Activated naive CD4-positive, alpha-beta T cell treated with anti-CD3 and anti-CD28 coated beads for 36 hours (primary cell): ENCODE measurements around the gene UBE2L6. TPM values are rescaled to one million over a fixed set of nuclear protein-coding genes. Genes with fewer than 3 reads are reported as not detected.

Experiments
- CTCF ChIA-PET: fragments of 350-600 bp; sonication (Branson Sonifier 250); formaldehyde crosslinking; loops from one replicate; lab custom pipeline; 2021; ENCODE audit warnings: antibody characterized with exemption; lab: Charles Lee
- DNase-seq: peaks from one replicate; pipeline ENCODE4 v3.0.0-alpha.2; 2020
- H3K27ac Mint-ChIP-seq: one replicate; pipeline ENCODE4 v1.8.0; 2021; ENCODE audit warnings: mild to moderate bottlenecking, mixed read lengths
- H3K27me3 Mint-ChIP-seq: one replicate; pipeline ENCODE4 v1.8.0; 2021; ENCODE audit warnings: low read depth, mixed read lengths
- H3K36me3 Mint-ChIP-seq: one replicate; pipeline ENCODE4 v1.8.0; 2021; ENCODE audit warnings: low read depth, mixed read lengths
- H3K4me1 Mint-ChIP-seq: one replicate; pipeline ENCODE4 v1.8.0; 2021; ENCODE audit warnings: low read depth, mixed read lengths
- H3K4me3 Mint-ChIP-seq: one replicate; pipeline ENCODE4 v1.8.0; 2021; ENCODE audit warnings: mild to moderate bottlenecking, moderate library complexity, mixed read lengths
- H3K9me3 Mint-ChIP-seq: one replicate; pipeline ENCODE4 v1.8.0; 2021; ENCODE audit warnings: mixed read lengths
- intact Hi-C: fragments of 100-400 bp; cut with micrococcal nuclease; formaldehyde crosslinking; loops from one replicate; pipeline ENCODE4 v1.15.1; 2023
- total RNA-seq, 2 experiments: library from RNA; stranded (reverse); gene quantifications; one replicate each; pipeline ENCODE4 v1.2.3, GENCODE V29; 2021

Gene UBE2L6
- total RNA-seq, 2 experiments from 2014 or later, result 187 to 194 TPM

- Mint-ChIP-seq H3K4me1 (peaks cover 4% of the 10 kb centered on the region), H3K36me3 (peaks cover 10% of the 10 kb centered on the region), H3K9me3 (no peaks in the 10 kb centered on the region), H3K27ac (no peak overlapping the region), H3K27me3 (no peaks in the 10 kb centered on the region), H3K4me3 (no peak overlapping the region)
- CTCF ChIA-PET, result interaction anchor here (0.7 to 5.0 kb wide), 3 partner anchors 13 to 252 kb away, joined by 3 to 45 read pairs (median 5); no protein-coding TSS in a partner anchor
- DNase-seq, result no peak
- intact Hi-C loops, result no loop called here
Observed at GRCh38 chr11:57506522-57506921, 61.0 kb downstream of the UBE2L6 start.

DNA sequence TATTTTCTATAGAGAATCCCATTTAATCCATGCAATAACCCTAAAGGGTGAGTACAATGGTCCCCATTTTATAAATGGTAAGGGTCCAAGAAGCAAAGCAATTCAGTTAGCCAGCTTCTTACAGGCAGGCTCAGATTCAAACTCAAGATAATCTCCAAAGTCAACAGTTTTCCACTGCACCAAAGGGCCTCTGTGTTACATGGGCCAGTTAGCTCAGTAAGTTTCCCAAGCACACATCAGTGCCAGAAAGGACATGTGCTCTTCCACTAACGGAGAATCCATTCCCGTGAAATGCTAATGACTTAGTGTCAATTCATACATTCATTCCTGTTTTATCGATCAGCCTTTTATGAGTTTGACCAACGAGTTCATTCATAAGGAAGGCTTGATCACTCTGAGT, 63.0 kb downstream of the UBE2L6 start:
- Mint-ChIP-seq H3K36me3 (peaks cover 18% of the 10 kb centered on the region), H3K4me3 (no peak overlapping the region), H3K27me3 (no peaks in the 10 kb centered on the region), H3K9me3 (no peaks in the 10 kb centered on the region), H3K4me1 (no peaks in the 10 kb centered on the region), H3K27ac (no peak overlapping the region)
- no peak for DNase-seq
- CTCF ChIA-PET, result interaction anchor here (1.0 to 5.0 kb wide), 3 partner anchors 11 to 22 kb away, joined by 5 to 45 read pairs (median 7); no protein-coding TSS in a partner anchor
- intact Hi-C loops, result no loop called here

DNA sequence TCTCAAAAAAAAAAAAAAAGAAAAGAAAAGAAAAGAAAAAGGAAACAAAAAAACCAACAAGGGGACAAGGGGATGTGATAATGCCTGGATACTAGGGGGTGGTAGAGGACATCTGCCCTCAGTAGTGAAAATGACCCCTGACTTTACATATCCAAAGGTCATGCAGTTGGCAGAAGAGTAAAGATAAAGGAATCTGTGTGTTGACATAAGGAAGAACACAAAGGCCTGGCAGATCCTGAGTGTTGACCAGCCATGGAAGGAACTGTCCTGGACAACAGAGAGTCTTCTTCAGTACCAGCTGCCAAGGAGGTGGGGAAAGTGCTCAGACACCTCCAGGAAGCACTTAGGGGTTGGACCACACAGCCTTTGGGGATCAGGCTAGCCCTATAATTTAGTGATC, 64.6 kb downstream of the UBE2L6 start:
- intact Hi-C loops, result no loop called here
- Mint-ChIP-seq H3K36me3 (peaks cover 26% of the 10 kb centered on the region), H3K4me3 (no peak overlapping the region), H3K9me3 (no peaks in the 10 kb centered on the region), H3K4me1 (no peaks in the 10 kb centered on the region), H3K27ac (no peak overlapping the region), H3K27me3 (no peaks in the 10 kb centered on the region)
- CTCF ChIA-PET, result interaction anchor here (0.8 to 2.5 kb wide), 8 partner anchors 9 to 138 kb away, joined by 3 to 30 read pairs (median 5); no protein-coding TSS in a partner anchor
- DNase-seq, result no peak

DNA sequence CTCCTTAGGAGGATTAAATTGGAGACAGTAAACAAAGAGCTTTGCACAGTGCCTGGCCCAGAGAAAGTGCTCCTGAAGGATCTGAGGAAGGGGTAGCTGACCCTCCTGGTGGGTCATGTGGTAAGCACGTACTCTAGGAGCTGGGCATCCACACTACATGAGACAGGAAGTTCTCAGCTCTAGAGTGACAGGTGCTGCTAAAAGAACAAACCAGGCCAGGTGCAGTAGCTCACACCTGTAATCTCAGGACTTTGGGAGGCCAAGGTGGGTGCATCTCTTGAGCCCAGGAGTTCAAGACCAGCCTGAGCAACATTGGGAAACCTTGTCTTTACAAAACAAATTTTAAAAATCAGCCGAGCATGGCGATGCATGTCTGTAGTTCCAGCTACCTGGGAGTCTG, 65.1 kb downstream of the UBE2L6 start:
- H3K9me3 Mint-ChIP-seq, result no peaks in the 10 kb centered on the region
- intact Hi-C loops, result no loop called here
- H3K27me3 Mint-ChIP-seq, result no peaks in the 10 kb centered on the region
- CTCF ChIA-PET, result interaction anchor here (0.8 to 2.5 kb wide), 10 partner anchors 9 to 139 kb away, joined by 3 to 30 read pairs (median 5); no protein-coding TSS in a partner anchor
- H3K27ac Mint-ChIP-seq, result no peak overlapping the region
- H3K36me3 Mint-ChIP-seq, result peaks cover 23% of the 10 kb centered on the region
- no peak for DNase-seq
- no peak overlapping the region for H3K4me3 Mint-ChIP-seq
- no peaks in the 10 kb centered on the region for H3K4me1 Mint-ChIP-seq

- no peaks in the 10 kb centered on the region for H3K4me1 Mint-ChIP-seq
- no peak for DNase-seq
- H3K27ac Mint-ChIP-seq, result no peak overlapping the region
- no peaks in the 10 kb centered on the region for H3K27me3 Mint-ChIP-seq
- CTCF ChIA-PET, result interaction anchor here (0.9 to 2.5 kb wide), 9 partner anchors 8 to 139 kb away, joined by 3 to 30 read pairs (median 5); no protein-coding TSS in a partner anchor
- no peaks in the 10 kb centered on the region for H3K9me3 Mint-ChIP-seq
- no peak overlapping the region for H3K4me3 Mint-ChIP-seq
- intact Hi-C loops, result no loop called here
- peaks cover 23% of the 10 kb centered on the region for H3K36me3 Mint-ChIP-seq
Observed at GRCh38 chr11:57501953-57502352, 65.5 kb downstream of the UBE2L6 start.

Other genes starting within 250 kb of the UBE2L6 start
- 10 to 100 TPM; 14.1 to 14.7 TPM for gene TNKS1BP1, start 242.7 kb downstream of the UBE2L6 start, total RNA-seq
- 100 to 1,000 TPM; 304 to 322 TPM for gene SSRP1, start 231.8 kb downstream of the UBE2L6 start, total RNA-seq
- not detected for gene P2RX3, start 229.3 kb downstream of the UBE2L6 start, total RNA-seq
- not detected for gene PRG3, start 186.5 kb downstream of the UBE2L6 start, total RNA-seq
- gene PRG2, start 177.0 kb downstream of the UBE2L6 start, total RNA-seq, result 1 to 10 TPM; 1.0 TPM
- 100 to 1,000 TPM; 116 to 117 TPM for gene SLC43A3, start 140.6 kb downstream of the UBE2L6 start, total RNA-seq
- gene RTN4RL2, start 107.1 kb downstream of the UBE2L6 start, total RNA-seq, result under 1 TPM; 0.74 to 0.99 TPM
- gene SLC43A1, start 52.0 kb downstream of the UBE2L6 start, total RNA-seq, result 10 to 100 TPM; 26.5 to 29.7 TPM
- 100 to 1,000 TPM; 131 to 136 TPM for gene TIMM10, start 36.9 kb downstream of the UBE2L6 start, total RNA-seq
- gene SMTNL1, start 30.1 kb downstream of the UBE2L6 start, total RNA-seq, result not detected
- gene SERPING1, start 30.0 kb upstream of the UBE2L6 start, total RNA-seq, result under 1 TPM; 0.17 to 0.43 TPM
- gene YPEL4, start 82.2 kb upstream of the UBE2L6 start, total RNA-seq, result under 1 TPM; 0.17 to 0.54 TPM
- 10 to 100 TPM; 11.3 to 14.2 TPM for gene CLP1, start 90.1 kb upstream of the UBE2L6 start, total RNA-seq
- gene ZDHHC5, start 100.4 kb upstream of the UBE2L6 start, total RNA-seq, result 10 to 100 TPM; 38.5 to 46.6 TPM
- gene MED19, start 144.5 kb upstream of the UBE2L6 start, total RNA-seq, result 1 to 10 TPM; 8.2 to 9.0 TPM
- gene TMX2, start 144.9 kb upstream of the UBE2L6 start, total RNA-seq, result 10 to 100 TPM; 49.8 to 54.7 TPM
- gene SELENOH, start 173.8 kb upstream of the UBE2L6 start, total RNA-seq, result 100 to 1,000 TPM; 249 to 282 TPM
- gene BTBD18, start 184.1 kb upstream of the UBE2L6 start, total RNA-seq, result not detected
- gene CTNND1, start 194.1 kb upstream of the UBE2L6 start, total RNA-seq, result 1 to 10 TPM; 5.5 to 8.5 TPM